Astrocyte of the cerebellum (primary cell): ENCODE data around the gene IBA57.
"Not testable (repeated sequence)": the region's sequence is repeated elsewhere in the genome, so short reads cannot be mapped to it uniquely, and the experiment has no call there.

ENCODE experiments used
- DNase-seq: peaks from one replicate; pipeline ENCODE4 v3.0.0-alpha.2; 2011; ENCODE audit warnings: low read depth
- H3K4me3 ChIP-seq: 2 replicates; pipeline ENCODE4 v1.5.1; 2011; ENCODE audit warnings: mild to moderate bottlenecking, low read depth, low read length, moderate library complexity
- CTCF ChIP-seq: IDR thresholded peaks from 2 replicates; pipeline ENCODE4 v1.5.1; 2012; ENCODE audit warnings: low read length, low read depth, moderate library complexity, mild to moderate bottlenecking; ENCODE audit errors: missing control alignments
- in situ Hi-C: cut with HindIII; loops from 2 replicates; pipeline ENCODE4 v1.10.0; 2017; ENCODE audit warnings: low sequenced_read_pairs

Gene IBA57

GRCh38 chr1:228172591-228173527 is 7.3 kb downstream of the IBA57 start:
- in situ Hi-C loops = no loop called here
- no peak overlapping the region for H3K4me3 ChIP-seq
- no peak for TF ChIP-seq CTCF

GRCh38 chr1:228173528-228174481 is 8.2 kb downstream of the IBA57 start:
- DNase-seq, in situ Hi-C loops, H3K4me3 ChIP-seq: not testable (repeated sequence)

More at GRCh38 chr1:228172591-228173527, 7.3 kb downstream of the IBA57 start:
- DNase-seq = no peak

GRCh38 chr1:228174482-228175315 is 9.1 kb downstream of the IBA57 start:
- TF ChIP-seq CTCF = no peak
- in situ Hi-C loops = no loop called here
- no peak for DNase-seq
- no peak overlapping the region for H3K4me3 ChIP-seq

- in situ Hi-C loops = no loop called here
- no peak for TF ChIP-seq CTCF
- no peak overlapping the region for H3K4me3 ChIP-seq
- no peak for DNase-seq
Measured at GRCh38 chr1:228175316-228176023, 9.9 kb downstream of the IBA57 start.

- no peak for DNase-seq
- H3K4me3 ChIP-seq = no peak overlapping the region
- in situ Hi-C loops = no loop called here
- no peak for TF ChIP-seq CTCF
Measured at GRCh38 chr1:228176024-228176395, 10.4 kb downstream of the IBA57 start.

GRCh38 chr1:228176461-228177182 is 11.0 kb downstream of the IBA57 start:
- DNase-seq = no peak
- no peak overlapping the region for H3K4me3 ChIP-seq
- in situ Hi-C loops = no loop called here
- TF ChIP-seq CTCF = no peak
